ENCODE measurements around the gene ACKR2. TPM values are rescaled to one million over a fixed set of nuclear protein-coding genes. Genes with fewer than 3 reads are reported as not detected.
"Not testable (repeated sequence)": the region's sequence is repeated elsewhere in the genome, so short reads cannot be mapped to it uniquely, and the experiment has no call there.

ACKR2 gene
- polyA plus RNA-seq, 3 donors, result 2.0 to 3.0 (median 2.2) TPM

DNA sequence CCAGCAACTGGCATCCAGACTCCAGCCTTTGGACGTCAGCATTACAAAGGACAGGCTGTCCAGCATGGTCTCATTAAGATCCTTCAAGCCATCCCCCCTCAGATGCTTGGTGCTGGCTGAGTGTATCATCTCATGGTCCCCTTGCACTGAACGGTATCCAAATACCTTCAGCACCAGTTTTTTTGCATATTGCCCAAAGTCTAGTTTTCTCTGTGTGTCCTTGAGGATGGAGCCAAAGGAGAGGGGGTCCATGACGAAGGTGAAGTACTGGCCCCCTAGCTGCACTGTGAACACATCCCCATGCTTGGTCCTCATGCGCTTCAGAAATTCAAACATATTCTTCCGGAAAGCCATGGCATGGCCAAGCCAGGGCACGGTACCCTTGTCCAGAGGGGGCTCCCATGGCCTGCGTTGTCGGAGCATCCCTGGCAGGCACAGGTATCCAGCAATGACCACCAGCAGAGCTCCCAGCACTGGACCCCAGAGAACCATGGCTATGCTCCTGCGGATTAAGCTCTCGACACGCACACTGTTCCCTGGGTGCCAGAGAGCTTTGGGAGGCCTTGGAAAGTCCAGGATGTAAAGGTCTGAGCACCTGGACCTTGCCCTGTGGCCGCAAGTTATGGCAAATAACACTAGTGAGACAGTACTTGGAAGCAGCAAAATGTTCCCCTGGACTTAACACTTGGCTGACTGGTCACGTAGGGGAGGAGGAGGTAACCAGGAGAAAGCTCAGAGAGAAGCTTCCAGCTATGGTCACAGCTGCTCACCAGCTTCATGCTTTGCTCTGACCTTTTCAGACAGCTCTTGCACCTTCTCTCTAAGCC lies 66.3 kb downstream of the ACKR2 start, which contains the start of gene CYP8B1:
TSS of gene CYP8B1 (minus strand) at position 555 of the 827 bp plus-strand sequence. CDS start at position 492, 63 bp downstream.
- DNase-seq (ENCODE audit: extremely low read depth in 1 of 11, low read depth in 9 of 11, low spot score in 4 of 11), result no peak

DNA sequence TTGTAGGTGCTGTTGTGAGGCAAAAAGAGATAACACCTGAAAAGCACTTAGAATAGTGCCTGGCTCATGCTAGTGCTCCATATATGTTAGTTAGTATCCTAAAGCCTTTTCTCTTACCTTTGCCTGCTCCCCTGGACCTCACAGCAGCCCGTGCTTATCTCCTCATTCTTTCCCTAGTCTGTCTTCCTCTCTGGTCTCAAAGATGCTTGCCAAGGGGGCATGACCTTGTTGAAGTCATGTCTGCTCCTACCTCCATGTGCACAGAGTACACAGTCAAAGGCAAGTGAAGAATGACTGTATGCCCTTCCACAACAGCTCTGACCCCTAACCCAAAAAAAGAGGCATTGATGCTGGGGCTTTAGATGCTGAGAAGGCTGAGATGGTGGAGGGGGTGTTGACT lies 67.2 kb downstream of the ACKR2 start:
- no peak for DNase-seq (ENCODE audit: extremely low read depth in 1 of 11, low read depth in 9 of 11, low spot score in 4 of 11)

- no peak for DNase-seq (ENCODE audit: extremely low read depth in 1 of 11, low read depth in 9 of 11, low spot score in 4 of 11)
Observed at GRCh38 chr3:42876940-42877720, 67.9 kb downstream of the ACKR2 start.

- DNase-seq (ENCODE audit: extremely low read depth in 1 of 11, low read depth in 9 of 11, low spot score in 4 of 11), result no peak
Observed at GRCh38 chr3:42877881-42878280, 68.6 kb downstream of the ACKR2 start.

DNA sequence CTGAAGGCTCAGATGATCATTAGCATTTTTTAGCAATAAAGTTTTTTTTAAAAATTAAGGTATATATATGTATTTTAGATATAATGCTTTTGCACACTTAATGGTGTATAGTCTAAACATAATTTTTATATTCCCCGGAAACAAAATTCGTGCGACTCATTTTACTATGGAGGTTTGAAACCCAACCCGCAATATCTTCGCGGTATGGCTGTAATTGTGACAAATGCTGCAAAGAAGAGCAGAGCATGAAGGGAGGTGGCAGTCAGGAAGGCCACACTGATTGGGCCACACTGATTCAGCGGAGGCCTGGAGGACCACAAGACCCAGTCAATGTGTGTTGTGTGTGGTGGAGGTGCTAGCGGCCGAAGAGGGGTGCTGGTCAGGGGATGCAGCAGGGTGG lies 70.9 kb downstream of the ACKR2 start:
- no peak for DNase-seq (ENCODE audit: extremely low read depth in 1 of 11, low read depth in 9 of 11, low spot score in 4 of 11)

- peak in 10 of 11 donors; percentile 57 to 79 (median 72) for DNase-seq (ENCODE audit: extremely low read depth in 1 of 11, low read depth in 9 of 11, low spot score in 4 of 11)
Observed at GRCh38 chr3:42880601-42881451, 71.6 kb downstream of the ACKR2 start.

- DNase-seq (ENCODE audit: extremely low read depth in 1 of 11, low read depth in 9 of 11, low spot score in 4 of 11), result not testable (repeated sequence)
Observed at GRCh38 chr3:42883251-42883930, 74.1 kb downstream of the ACKR2 start.

DNA sequence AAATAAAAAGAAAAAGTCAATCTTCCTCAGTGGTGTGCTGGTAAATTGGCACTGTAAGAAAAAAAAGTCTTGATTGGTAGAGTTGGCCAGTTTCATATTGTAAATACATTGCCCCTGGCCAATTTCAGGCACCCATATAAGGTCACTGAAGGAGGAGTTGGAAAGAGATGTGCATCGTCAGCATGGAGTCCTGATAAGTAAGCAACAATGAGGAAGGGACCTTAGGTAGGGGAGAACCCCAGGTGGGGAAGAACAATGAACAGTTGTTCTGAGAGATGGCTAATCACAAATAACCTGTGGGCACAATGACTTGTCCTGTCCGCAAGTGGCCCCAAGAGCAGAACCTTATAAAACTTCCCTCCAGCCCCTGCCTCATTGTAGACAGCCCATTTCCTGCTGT lies 75.1 kb downstream of the ACKR2 start:
- no peak for DNase-seq (ENCODE audit: extremely low read depth in 1 of 11, low read depth in 9 of 11, low spot score in 4 of 11)

- no peak for DNase-seq (ENCODE audit: extremely low read depth in 1 of 11, low read depth in 9 of 11, low spot score in 4 of 11)
Observed at GRCh38 chr3:42886294-42886822, 77.1 kb downstream of the ACKR2 start.

- no peak for DNase-seq (ENCODE audit: extremely low read depth in 1 of 11, low read depth in 9 of 11, low spot score in 4 of 11)
Observed at GRCh38 chr3:42887084-42887483, 77.8 kb downstream of the ACKR2 start.

- DNase-seq (ENCODE audit: extremely low read depth in 1 of 11, low read depth in 9 of 11, low spot score in 4 of 11), result peak in 1 of 11 donors; percentile 15
Observed at GRCh38 chr3:42891042-42891441, 81.8 kb downstream of the ACKR2 start.

- no peak for DNase-seq (ENCODE audit: extremely low read depth in 1 of 11, low read depth in 9 of 11, low spot score in 4 of 11)
Observed at GRCh38 chr3:42892169-42892568, 82.9 kb downstream of the ACKR2 start.

DNA sequence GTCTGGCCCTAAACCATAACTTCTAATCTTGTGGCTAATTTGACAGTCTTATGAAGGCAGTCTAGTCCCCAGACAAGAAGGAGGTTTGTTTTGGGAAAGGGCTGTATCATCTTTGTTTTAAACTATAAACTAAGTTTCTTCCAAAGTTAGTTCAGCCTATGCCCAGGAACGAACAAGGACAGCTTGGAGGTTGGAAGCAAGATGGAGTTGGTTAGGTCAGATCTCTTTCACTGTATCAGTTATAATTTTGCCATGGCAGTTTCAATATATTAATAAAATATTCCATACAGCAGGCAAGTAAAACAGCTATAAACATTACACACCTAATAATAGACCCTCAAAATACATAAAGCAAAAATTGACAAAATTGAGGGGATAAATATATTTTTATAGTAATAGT lies 83.6 kb downstream of the ACKR2 start:
- DNase-seq (ENCODE audit: extremely low read depth in 1 of 11, low read depth in 9 of 11, low spot score in 4 of 11), result no peak

DNA sequence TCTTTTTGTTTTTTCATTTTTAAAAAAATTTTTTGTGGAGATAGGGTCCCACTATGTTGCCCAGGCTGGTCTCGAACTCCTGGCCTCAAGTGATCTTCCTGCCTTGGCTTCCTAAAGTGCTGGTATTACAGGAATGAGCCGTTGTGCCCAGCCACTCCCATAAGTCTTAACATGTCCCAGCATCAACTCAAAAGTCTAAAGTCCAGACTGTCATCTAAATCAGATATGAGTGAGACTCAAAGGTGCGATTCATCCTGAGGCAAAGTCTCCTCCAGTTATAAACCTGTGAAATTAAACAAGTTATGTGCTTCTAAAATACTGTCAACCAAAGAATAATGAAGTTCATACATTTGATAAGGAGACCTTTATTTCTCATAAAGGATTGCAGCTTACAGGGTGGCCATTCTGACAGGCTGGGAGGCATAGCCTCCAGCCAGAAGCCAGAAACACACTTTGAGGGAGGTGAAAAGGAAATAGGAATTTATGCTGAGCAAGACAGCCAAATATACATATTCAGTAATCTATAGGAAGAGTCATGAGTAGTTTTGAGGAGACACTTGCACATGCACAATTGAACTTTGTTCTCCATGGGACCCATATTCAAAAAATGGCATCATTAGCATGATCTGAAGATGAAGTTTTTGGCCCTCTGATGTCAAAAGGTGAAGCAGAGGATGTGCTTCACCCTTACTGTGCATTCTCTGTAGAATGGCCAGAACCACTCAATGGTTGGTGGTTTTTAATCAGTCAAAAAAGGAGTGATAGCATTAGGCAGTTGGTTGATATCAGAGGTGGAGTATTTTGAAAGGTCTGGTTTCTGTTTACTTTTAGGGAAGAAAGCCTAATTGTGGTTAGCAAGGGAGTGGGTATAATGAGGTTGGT lies 85.7 kb downstream of the ACKR2 start:
- DNase-seq (ENCODE audit: extremely low read depth in 1 of 11, low read depth in 9 of 11, low spot score in 4 of 11), result no peak

- DNase-seq (ENCODE audit: extremely low read depth in 1 of 11, low read depth in 9 of 11, low spot score in 4 of 11), result no peak
Observed at GRCh38 chr3:42895580-42895868, 86.3 kb downstream of the ACKR2 start.

GRCh38 chr3:42898896-42899675 lies 89.8 kb downstream of the ACKR2 start:
- no peak for DNase-seq (ENCODE audit: extremely low read depth in 1 of 11, low read depth in 9 of 11, low spot score in 4 of 11)
